Smooth muscle cell of the brain vasculature (primary cell): ENCODE data around the gene HMCN2.

ENCODE experiments used
- DNase-seq: peaks from one replicate; pipeline ENCODE4 v3.0.0-alpha.2; 2012; ENCODE audit warnings: low read depth, low spot score

The HMCN2 gene

DNA sequence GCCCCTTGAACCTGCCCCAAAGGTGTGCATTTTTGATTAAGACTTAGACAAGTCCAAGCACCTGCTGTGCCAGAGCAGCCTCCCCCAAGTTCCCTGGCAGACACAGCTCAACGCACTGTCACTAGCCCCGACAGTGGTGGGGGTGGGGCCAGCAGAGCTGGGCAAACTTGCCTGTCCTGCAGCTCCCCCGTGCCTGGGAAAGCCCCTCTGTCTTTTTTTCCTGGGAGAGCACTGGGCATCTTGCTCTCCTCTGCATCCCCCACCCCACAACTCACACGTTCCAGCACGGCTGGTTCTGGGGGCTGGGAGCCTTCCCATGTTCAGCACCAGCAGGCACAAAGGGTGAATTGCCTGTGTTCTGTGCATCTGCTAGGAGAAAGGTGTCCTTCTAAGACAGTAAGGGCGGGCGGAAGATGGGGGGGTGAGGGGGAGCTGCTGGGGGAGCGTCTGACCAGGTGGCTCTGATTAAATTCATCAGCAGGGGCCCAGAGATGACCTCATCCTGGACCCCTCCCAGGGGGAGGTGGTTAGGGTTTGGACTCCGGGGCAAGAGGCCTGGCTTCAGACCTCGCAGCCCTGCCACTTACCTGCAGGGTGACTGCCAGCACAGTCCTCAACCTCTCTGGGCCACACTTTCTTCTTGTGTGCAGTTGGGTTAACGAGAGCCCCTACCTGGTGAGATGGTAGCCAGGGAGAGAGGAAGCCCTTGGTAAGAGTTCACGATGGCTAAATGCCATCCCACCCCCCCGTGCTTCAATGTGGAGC, 23.5 kb downstream of the HMCN2 start:
- DNase-seq, result no peak

DNA sequence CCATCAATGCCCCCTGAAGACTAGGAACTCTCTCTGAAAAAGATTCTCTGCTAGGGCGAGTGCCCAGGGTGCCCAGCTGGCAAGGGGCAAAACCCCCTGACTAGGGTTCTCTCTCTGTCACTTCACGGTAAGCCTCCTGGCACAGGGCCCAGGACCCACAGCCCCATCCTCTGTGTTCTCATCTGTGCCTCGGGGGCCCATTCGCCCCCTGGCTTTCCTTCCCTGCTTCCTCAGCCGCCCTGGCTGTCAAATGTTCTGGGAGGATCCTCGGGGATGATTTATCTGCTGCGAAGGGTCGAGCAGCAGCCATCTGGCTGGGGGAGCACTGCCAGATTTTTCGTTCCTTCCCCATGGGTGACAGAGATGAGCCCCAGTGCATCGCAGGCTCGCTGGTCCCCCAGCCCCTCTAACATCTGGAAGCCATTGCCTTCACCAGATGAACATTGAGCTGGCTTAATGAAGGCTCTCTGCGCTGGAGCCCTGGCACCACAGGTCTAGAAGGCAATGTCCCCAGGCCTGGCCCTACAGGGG, 24.2 kb downstream of the HMCN2 start:
- DNase-seq, result no peak

DNA sequence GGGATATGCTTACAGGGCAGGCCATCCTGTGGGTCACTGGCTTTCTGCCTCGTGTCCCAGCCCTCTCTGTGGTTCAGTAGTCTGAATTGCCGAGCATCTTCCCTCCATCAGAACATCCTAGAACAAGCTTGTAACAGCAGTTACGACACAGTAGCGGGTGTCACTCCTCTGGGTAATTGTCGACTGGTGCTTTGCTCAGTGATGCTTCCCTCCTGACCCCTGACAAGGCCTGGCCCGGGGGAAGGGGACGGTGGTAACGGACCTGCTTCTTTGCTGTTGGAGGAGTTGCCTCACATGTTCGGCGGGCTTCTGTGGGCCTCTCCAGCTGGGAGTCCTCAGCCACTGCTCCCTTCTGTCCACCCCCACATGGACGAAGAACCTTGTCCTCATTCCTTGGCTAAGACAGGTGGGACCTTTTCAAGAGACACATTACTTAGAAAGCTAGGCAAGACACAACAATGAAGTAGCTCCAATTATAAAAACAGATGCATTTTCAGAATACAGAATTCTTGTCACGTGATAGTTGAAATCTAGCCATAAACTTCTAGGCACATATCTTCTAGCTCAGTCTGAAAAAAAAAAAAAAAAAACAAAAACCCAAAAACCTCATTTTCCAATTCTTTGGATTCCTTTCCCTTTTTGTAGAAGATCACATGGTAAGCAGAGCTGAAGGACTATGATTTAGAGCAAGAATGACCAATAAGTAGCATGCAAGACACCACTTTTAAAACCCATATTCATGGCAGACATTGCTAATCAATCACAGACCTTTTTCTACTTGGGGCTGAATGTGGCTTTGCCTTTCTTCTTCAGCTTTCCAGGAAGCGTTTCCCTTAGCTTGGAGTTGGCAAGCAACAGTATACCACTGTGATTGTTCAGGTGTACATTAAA, 25.0 kb downstream of the HMCN2 start:
- DNase-seq, result no peak

DNA sequence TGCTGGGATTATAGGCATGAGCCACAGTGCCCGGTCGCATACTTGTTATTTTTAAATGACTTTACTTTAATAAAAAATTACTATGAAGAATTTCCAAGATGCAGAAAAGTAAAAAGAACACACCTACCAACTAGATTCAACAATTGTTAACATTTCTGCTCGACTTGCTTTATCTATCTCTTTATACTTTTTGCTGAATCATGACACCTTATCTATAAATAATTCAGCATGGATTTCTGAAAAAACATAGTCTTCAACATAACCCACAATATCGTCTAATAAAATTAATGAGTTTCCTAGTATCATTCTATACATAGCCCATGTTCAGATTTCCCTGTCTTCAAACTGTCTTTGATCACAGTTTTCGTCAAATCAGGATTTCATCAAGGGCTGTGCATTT, 25.9 kb downstream of the HMCN2 start:
- no peak for DNase-seq

DNA sequence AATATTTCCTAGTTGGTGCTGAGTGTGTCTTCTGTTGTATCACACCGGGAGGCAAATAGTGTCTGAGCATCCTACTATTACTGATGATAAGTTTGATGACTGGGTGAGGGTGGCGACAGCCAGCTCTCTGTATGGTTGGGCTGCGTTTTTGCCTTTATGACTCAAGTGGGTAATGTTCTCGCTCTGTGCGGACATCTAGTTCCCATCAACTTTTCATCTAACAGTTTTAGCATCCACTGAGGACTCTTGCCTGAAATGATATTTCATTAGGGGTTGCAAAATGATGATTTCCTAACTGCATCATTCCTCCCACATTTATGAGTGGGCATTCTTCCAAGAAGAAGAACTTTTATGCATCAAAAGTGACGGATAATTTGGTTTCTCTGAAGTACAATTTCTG, 26.5 kb downstream of the HMCN2 start:
- no peak for DNase-seq

DNA sequence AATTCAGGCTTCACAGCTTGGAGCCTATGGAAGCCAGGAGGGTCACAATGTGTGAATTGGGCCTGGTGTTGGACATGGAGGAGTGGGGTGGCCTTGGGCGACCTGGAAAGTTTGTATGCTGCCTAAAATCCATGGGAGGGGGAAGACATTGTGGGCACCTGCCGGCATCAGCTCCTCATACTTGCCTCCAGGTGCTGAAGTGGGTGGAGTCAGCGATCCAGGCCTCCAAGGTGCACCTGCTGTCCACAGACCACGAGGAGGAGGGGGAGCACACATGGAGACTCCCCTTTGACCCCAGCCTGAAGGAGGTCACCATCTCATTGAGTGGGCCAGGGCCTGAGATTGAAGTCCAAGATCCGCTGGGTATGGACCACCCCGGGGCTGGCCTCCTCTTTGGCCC, 29.1 kb downstream of the HMCN2 start:
- no peak for DNase-seq

DNA sequence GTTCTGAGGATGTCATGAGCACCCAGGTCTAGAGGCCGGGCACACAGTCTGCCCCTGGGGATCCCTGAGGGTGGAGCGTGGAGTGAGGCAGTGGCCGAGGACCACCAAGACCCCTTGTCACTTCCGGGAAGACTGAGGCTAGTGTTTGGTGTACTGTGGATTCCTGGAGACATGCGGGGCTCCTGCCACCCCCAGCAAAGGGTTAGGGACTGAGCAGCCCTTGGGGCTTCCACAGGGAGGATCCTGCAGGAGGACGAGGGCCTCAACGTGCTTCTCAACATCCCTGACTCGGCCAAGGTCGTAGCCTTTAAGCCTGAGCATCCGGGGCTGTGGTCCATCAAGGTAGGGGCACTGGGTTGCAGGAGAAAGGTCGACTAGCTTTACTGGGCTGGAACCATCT, 29.9 kb downstream of the HMCN2 start:
- no peak for DNase-seq

DNA sequence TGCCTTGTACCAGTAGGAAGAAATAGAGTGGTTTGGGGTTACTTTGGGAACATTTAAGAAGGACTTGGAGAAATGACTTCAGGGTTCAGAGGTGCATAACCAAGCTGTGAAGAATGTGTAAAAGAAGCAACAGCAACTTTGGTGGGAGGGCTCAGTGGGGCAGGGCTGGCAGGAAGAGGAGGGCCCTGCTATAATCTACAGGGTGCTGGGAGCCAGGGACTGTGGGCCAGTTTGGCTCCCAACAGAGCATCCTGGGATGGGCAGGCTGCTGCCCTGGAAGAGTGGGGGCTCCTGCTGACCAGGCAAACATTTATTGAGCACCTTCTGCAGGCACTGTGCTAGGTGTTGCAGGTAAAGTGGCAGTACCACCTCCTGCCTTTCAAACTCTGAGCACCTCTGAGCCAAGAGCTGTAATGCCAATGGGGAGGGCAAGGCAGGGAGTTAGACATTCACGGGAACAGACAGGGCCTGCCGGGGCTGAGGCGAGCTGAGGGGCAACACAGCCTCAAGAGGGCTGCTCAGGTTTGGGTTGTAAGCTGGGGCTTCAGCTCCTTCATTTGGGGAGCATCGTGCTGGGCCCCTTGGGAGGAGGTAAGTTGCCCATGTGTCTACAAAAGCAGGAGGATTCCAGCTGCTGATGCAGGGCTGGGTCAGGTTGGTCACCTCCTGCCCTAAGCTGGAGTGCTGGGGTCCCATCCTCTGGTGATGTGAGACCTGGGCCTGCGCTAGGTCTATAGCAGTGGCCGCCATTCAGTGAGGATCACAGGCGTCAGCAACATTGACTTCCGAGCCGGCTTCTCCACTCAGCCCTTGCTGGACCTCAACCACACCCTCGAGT, 30.6 kb downstream of the HMCN2 start:
- DNase-seq, result no peak

DNA sequence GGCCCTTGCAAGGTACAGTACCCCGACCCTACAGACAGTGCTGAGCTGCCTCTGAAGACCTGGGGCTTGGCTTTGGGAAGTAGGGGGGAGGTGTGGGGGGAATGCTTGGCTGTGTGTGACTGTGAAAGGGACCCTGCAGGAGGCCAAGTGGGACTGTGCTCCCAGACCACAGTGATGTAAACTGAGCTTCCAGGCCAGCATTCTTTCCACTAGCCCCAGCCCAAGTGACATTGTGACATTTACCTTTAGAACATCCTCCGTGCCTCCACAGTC, 31.2 kb downstream of the HMCN2 start:
- DNase-seq, result no peak

DNA sequence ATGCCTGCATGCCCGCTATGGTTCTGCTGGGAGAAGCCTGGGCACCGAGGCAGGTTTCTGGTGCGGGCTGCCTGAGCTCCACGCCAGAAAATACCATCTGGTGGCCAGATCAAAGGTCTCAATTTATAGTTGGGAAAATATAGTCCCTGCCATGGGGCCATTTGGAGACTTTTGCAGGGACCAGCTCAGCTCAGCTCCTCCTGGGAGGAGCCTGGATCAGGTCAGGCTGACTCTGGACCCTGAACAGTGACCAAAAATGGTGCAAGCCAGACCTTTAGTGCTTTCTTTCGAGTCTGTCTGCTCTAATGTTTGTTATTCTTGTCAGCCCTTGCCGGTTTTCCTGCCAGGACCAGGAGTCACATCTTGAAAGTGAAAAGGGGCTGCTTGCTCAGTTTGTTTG, 31.8 kb downstream of the HMCN2 start:
- DNase-seq, result no peak

DNA sequence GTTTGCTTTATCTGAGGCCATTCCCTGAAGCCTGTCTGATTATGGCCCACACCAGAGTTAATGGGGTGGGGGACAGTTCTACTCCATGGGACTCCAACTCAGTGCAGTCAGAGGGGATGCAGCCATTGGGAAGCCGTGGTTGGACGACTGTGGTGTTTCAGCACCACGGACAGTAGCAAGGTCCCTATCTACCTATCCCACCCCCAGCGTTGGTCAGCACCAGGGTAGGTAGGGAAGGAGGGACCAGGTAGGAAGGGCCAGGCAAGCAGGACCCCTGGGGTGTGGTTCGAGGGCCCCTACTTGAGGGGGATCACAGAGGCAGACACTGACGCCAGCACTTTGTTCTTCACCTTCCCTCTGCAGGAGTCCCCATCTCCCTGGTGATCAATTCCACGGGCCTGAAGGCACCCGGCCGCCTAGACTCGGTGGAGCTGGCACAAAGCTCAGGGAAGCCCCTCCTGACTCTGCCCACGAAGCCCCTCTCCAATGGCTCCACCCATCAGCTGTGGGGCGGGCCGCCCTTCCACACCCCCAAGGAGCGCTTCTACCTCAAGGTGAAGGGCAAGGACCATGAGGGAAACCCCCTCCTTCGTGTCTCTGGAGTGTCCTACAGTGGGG, 33.2 kb downstream of the HMCN2 start:
- no peak for DNase-seq

DNA sequence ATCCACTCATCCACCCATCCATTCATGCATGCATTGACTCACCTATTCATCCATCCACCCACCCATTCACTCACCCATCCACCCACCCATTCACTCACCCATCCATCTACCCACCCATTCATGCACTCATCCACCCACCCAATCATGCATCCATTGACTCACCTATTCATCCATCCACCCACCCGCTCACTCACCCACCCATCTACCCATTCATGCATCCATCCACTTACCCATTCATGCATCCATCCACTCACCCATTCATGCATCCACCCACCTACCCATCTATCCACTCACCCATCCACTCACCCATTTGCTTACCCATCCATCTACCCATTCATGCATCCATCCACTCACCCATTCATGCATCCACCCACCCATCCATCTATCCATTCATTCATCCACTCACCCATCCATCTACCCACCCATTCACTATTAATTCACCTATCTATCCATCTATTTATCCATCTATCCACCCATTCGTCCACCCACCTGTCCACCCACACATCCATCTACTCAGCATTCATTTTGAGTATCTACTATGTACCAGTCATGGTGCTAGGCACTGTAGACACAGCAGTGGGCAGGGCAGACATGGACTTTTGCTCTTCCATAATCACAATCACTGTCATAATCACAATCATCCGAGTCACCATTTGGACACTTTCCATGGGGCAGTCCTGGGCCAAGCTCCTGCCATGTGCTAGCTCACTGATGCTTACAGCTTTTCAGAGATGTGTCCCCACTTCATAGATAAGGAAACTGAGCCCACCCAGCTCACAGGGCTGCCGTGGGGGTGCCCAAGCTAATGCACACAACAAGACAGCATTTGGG, 34.4 kb downstream of the HMCN2 start:
- no peak for DNase-seq

DNA sequence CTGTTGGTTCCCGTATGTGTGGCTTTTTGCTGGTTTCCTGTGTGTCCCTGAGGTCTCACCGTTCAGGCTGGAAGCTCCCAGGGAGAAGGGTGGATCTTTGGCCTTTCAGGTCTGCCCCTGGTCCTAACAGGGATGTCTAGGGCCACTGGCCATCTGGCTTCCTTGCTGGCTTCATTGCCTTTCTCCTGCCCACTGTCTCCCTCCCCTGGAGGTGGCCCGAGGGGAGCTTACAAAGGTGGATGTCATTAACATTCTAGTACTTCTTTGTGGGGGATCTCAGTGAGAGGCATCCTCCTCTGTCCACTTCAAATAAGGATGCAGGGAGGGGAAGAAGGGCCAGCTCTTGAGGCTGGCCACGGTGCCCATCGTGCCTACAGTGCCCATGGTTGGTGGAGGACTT, 35.2 kb downstream of the HMCN2 start:
- DNase-seq, result no peak

DNA sequence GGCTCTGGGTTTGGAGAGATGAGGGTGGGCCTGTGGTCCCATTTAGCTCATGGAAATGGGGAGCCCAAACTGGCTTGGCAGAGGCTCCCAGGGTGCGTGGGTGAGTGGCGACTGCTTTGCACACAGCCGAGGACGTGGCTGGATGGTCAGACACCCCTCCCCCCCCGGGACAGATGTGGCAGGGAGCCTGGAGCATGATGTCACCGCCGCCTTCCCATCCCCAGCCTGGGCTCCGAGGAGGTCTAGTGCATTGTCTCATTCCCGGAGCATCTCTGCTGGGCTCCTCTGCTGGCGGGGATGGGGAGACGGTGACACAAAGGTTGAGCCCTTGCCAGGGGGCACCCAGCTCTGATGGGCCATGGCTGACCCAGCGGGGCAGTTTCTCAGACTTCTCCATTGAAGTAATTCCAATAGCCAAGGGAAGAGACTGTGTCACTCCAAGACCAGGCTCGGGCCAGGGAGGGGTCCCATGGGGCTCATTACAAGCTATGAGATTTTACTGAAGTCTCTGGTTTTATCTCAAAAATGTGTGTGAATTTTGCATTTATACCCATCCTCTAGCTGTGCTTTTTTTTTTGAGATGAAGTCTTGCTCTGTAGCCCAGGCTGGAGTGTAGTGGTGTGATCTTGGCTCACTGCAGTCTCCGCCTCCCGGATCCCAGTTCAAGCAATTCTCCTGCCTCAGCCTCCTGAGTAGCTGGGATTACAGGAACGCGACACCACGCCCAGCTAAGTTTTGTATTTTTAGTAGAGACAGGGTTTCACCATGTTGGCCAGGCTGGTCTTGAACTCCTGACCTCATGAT, 36.1 kb downstream of the HMCN2 start:
- no peak for DNase-seq

DNA sequence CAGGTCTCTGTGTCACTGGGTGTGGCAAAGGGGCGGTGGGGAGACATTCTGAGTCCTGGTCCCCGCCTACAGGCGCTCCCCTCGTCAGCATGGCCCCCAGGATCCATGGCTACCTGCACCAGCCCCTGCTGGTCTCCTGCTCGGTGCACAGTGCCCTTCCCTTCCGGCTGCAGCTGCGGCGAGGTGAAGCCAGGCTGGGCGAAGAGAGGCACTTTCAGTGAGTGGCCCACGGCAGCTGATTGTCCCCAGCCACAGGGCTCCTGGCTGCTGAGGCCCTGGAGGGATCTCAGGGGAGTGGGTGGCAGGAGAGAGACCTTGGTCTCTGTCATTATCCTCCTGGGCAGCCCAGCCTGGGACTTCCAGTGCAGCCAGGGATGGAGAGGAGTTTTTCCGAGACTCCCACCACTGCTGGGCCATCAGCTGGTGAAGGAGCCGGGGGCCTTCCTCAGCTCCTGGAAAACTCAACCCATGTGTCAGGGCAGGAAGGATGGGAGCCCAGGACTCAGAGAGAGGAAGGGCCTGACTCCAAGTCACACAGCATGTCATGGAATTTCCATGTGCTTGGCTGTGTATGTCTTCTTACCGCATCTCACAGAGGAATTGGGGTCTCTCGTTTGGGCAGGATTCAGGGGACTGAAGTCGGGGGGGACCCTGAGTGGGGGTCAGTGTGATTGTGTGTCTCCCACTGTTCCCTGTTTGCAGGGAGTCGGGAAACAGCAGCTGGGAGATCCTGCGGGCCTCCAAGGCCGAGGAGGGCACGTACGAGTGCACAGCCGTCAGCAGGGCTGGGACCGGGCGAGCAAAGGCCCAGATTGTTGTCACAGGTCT, 37.4 kb downstream of the HMCN2 start:
- no peak for DNase-seq

DNA sequence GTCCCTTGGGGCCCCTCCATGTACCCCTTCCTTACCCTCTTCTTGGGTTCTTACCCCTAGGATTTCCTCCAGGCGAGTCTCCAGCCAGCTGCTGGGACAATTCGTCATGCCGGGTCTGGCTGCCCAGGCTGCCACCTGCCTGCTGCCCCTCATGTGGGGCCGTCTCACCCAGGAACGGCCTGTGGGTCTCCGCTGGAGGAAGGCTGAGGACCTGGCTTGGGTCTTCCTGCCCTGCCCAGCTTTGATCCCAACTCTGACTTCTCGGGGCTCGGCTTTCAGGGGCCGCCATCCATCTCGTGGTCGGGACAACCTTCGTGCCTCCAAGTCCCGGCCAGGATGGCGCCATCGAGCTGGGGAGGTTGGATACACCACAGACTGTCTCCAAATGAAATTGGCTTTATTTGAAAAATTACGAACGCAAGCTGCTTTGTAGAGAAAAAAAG, 38.1 kb downstream of the HMCN2 start:
- no peak for DNase-seq

DNA sequence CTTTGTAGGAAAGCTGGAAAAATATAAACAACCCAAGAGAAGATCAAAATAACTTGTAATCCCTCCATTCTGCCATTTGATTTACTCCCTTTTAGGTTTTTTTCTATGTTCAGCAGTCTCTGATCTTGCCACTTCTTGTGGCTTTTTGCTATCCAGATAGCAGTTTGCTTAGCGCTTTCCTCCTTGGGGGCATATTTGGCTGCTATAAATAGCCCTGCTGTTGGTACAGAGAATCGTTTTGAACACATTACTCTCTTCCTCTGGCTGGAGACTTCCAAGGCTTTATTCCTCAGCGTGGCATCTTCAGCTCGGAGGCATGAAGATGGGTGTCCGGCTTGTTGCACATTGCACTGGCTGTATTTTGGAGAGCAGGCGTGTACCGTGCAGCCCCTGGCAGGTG, 38.6 kb downstream of the HMCN2 start:
- DNase-seq, result no peak

DNA sequence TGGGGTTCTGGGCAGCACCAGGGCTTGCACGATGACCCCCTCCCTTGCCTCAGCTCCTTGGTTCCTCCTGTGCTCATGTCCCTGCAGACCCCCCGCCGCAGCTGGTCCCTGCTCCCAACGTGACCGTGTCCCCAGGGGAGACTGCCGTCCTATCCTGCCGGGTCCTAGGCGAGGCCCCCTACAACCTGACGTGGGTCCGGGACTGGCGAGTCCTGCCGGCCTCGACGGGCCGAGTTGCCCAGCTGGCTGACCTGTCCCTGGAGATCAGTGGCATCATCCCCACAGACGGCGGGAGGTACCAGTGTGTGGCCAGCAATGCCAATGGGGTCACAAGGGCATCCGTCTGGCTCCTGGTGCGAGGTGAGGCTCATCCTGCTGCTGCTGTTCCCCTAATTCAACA, 39.1 kb downstream of the HMCN2 start:
- no peak for DNase-seq

DNA sequence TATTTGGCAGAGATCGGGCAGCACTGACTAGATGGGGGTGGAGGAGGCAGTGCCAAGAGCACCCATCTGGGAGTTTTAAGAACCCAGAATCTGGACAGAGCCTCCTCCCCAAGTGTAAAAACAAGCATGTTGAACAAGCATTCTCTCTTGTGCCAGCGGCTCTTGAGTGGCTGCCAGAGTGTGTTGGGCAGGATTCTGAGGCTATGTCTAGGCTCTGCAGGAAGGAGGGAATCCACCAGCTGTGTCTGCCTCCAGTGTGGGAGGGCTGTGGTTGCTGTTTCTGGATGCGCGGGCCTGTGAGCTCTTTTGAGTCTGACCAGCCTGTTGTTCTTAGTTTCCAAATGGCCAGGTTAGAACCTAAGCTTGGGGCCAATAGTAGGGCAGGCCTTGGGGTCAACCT, 39.8 kb downstream of the HMCN2 start:
- DNase-seq, result no peak
